Testis (tissue), 5 donors: ENCODE measurements around the gene PLIN4. TPM values are rescaled to one million over a fixed set of nuclear protein-coding genes. Genes with fewer than 3 reads are reported as not detected.
"Not testable (repeated sequence)": the region's sequence is repeated elsewhere in the genome, so short reads cannot be mapped to it uniquely, and the experiment has no call there.

Source experiments
- DNase-seq: peaks from one replicate; pipeline ENCODE4 v3.0.0-alpha.2; 2019
- H3K27ac ChIP-seq, 2 donors: fragments of 200-600 bp; sonication (generic); one replicate each; pipeline ENCODE4 v1.5.1; 2019
- H3K27me3 ChIP-seq: fragments of 200-600 bp; sonication (generic); one replicate; pipeline ENCODE4 v1.5.1; 2019
- H3K36me3 ChIP-seq: fragments of 200-600 bp; sonication (generic); one replicate; pipeline ENCODE4 v1.5.1; 2017; ENCODE audit warnings: low read depth; ENCODE audit errors: missing control alignments
- H3K4me1 ChIP-seq: fragments of 200-600 bp; sonication (generic); one replicate; pipeline ENCODE4 v1.5.1; 2019
- H3K4me3 ChIP-seq, 2 donors: fragments of 200-600 bp; sonication (generic); one replicate each; pipeline ENCODE4 v1.5.1; 2017 to 2019
- H3K9me3 ChIP-seq: fragments of 200-600 bp; sonication (generic); one replicate; pipeline ENCODE4 v1.5.1; 2017
- CTCF ChIP-seq, 3 experiments: fragments of 450-650 bp in 2 of 3; fragments of 200-600 bp in 1 of 3; sonication (generic) in 1 of 3; IDR thresholded peaks; one replicate each; pipeline ENCODE4 v1.5.1; 2016 to 2019; ENCODE audit warnings: antibody characterized with exemption in 3 of 3, mild to moderate bottlenecking in 2 of 3, moderate library complexity in 1 of 3
- POLR2A ChIP-seq: fragments of 450-650 bp; IDR thresholded peaks from one replicate; pipeline ENCODE4 v1.6.1; 2017; ENCODE audit warnings: antibody characterized with exemption, mild to moderate bottlenecking, moderate library complexity
- WGBS, 2 donors: methylation state at CpG; one replicate each; pipeline ENCODE4 v1.1.5; 2018; 5-methylcytosine and 5-hydroxymethylcytosine counted together
- intact Hi-C: fragments of 100-400 bp; cut with DNase I; formaldehyde crosslinking; loops from one replicate; pipeline ENCODE4 v1.15.1; 2023; ENCODE audit warnings: low total_unique reads
- long read RNA-seq, 2 donors: transcript quantifications; one replicate each; lab custom pipeline, GENCODE V29; 2026
- polyA plus RNA-seq: library from polyadenylated mRNA; stranded (reverse); fragments of 350-450 nt; fragmentation: Illumina TruSeq; extraction: RNeasy Lipid Tissue Mini Kit (QIAGEN cat#74804); gene quantifications from one replicate; pipeline ENCODE4 v1.2.3, GENCODE V29; 2014; ENCODE audit warnings: low read depth, low replicate concordance; ENCODE audit not compliant: insufficient read depth
- total RNA-seq, 2 donors: library from RNA; depleted of rRNA; stranded (reverse); fragments of >200 nt; gene quantifications; one replicate each; pipeline ENCODE4 v1.2.3, GENCODE V29; 2016

Gene PLIN4
- 1 to 10 TPM; 2.8 to 3.7 TPM for total RNA-seq
- 4.0 TPM for polyA plus RNA-seq
- long read RNA-seq, donor 1, partial matches to known transcripts: 51 of 66 reads
- long read RNA-seq, donor 1, other reads (novel, unspliced or antisense): 15 of 66 reads
- long read RNA-seq, donor 2: 0 reads

- 54 to 57% methylated on average over 30 to 34 of the region's 34 CpGs for WGBS, 2 donors
Observed at GRCh38 chr19:4518345-4519171, at the start of gene PLIN4. Gene PLIN4 (minus strand): TSS chr19:4518486. CDS start chr19:4518272, 214 bp downstream.

GRCh38 chr19:4567584-4568071 lies 49.3 kb upstream of the PLIN4 start:
- H3K9me3 ChIP-seq: no peaks in the 10 kb centered on the region
- WGBS, 2 donors: 39 to 49% methylated on average over 14 of the region's 14 CpGs
- H3K27ac ChIP-seq: no peak overlapping the region
- no peak overlapping the region for H3K4me3 ChIP-seq
- no peaks in the 10 kb centered on the region for H3K27me3 ChIP-seq
- no peaks in the 10 kb centered on the region for H3K4me1 ChIP-seq
- peak; percentile 74 for DNase-seq
- no peaks in the 10 kb centered on the region for H3K36me3 ChIP-seq
- TF ChIP-seq CTCF (IDR thresholded peaks at IDR 0.05) (peak; percentile 37 to 80 (median 73)), POLR2A (no peak)
- intact Hi-C loops: no loop called here

More at GRCh38 chr19:4518345-4519171, at the start of gene PLIN4:
- Histone ChIP-seq H3K4me1 (peaks cover 10% of the 10 kb centered on the region), H3K27me3 (no peaks in the 10 kb centered on the region), H3K27ac (no peak within 1 kb of the TSS), H3K4me3 (no peak within 1 kb of the TSS), H3K36me3 (no peaks in the 10 kb centered on the region), H3K9me3 (no peaks in the 10 kb centered on the region)
- intact Hi-C loops: no loop called here
- no peak for TF ChIP-seq POLR2A
- TF ChIP-seq CTCF (IDR thresholded peaks at IDR 0.05): no peak
- peak; percentile 66 for DNase-seq

GRCh38 chr19:4566402-4567051 lies 48.2 kb upstream of the PLIN4 start:
- intact Hi-C loops: no loop called here
- WGBS, 2 donors: 54 to 76% methylated on average over 34 to 35 of the region's 35 CpGs
- TF ChIP-seq CTCF (IDR thresholded peaks at IDR 0.05) (no peak), POLR2A (no peak)
- DNase-seq: no peak
- no peaks in the 10 kb centered on the region for H3K36me3 ChIP-seq
- no peaks in the 10 kb centered on the region for H3K9me3 ChIP-seq
- no peaks in the 10 kb centered on the region for H3K27me3 ChIP-seq
- no peak overlapping the region for H3K27ac ChIP-seq
- no peaks in the 10 kb centered on the region for H3K4me1 ChIP-seq
- H3K4me3 ChIP-seq: no peak overlapping the region

GRCh38 chr19:4563562-4563961 lies 45.3 kb upstream of the PLIN4 start:
- H3K4me3 ChIP-seq, H3K4me1 ChIP-seq, DNase-seq, intact Hi-C loops, H3K27ac ChIP-seq, H3K27me3 ChIP-seq, H3K36me3 ChIP-seq, H3K9me3 ChIP-seq: not testable (repeated sequence)
- 84 to 87% methylated on average over 5 of the region's 5 CpGs for WGBS, 2 donors

GRCh38 chr19:4562085-4562484 lies 43.8 kb upstream of the PLIN4 start:
- H3K9me3 ChIP-seq, DNase-seq, intact Hi-C loops, H3K4me3 ChIP-seq, H3K27me3 ChIP-seq, H3K27ac ChIP-seq, H3K36me3 ChIP-seq, H3K4me1 ChIP-seq: not testable (repeated sequence)
- WGBS, 2 donors: 85 to 91% methylated on average over 6 to 7 of the region's 7 CpGs
